ENCODE measurements around the gene GNB1L. TPM values are rescaled to one million over a fixed set of nuclear protein-coding genes. Genes with fewer than 3 reads are reported as not detected.
A peak's percentile ranks its signal among the peaks of the same experiment; 100 is the strongest.

The GNB1L gene
- total RNA-seq, 1 donor: 4.0 TPM

GRCh38 chr22:19892257-19892879, 37.7 kb upstream of the GNB1L start:
- TF ChIP-seq CTCF (IDR thresholded peaks at IDR 0.05; ENCODE audit: extremely low read depth, low read depth, low read length): no peak
- Histone ChIP-seq H3K4me1 (ENCODE audit: insufficient read depth, low read length) (peaks cover 22% of the 10 kb centered on the region), H4K20me1 (ENCODE audit: insufficient read depth, low read length) (no peaks in the 10 kb centered on the region), H3K9me3 (ENCODE audit: low read depth, low read length) (no peaks in the 10 kb centered on the region), H3K4me3 (ENCODE audit: insufficient read depth, low read length) (no peak overlapping the region), H2AFZ (ENCODE audit: low read length) (no peak overlapping the region), H3K27ac (ENCODE audit: low read depth, low read length) (peak overlapping the region; percentile 77), H3K4me2 (ENCODE audit: insufficient read depth, low read length) (no peak overlapping the region), H3K79me2 (ENCODE audit: insufficient read depth, low read length) (no peaks in the 10 kb centered on the region), H3K36me3 (ENCODE audit: insufficient read depth, low read length) (peaks cover 5% of the 10 kb centered on the region), H3K27me3 (ENCODE audit: insufficient read depth, low read length) (no peaks in the 10 kb centered on the region)
- DNase-seq (ENCODE audit: insufficient read length, low spot score, missing footprints): no peak

- Histone ChIP-seq H3K9me3 (ENCODE audit: low read depth, low read length) (no peaks in the 10 kb centered on the region), H2AFZ (ENCODE audit: low read length) (no peak overlapping the region), H3K36me3 (ENCODE audit: insufficient read depth, low read length) (peaks cover 5% of the 10 kb centered on the region), H3K4me3 (ENCODE audit: insufficient read depth, low read length) (peak overlapping the region; percentile 16), H3K4me1 (ENCODE audit: insufficient read depth, low read length) (peaks cover 29% of the 10 kb centered on the region), H3K79me2 (ENCODE audit: insufficient read depth, low read length) (no peaks in the 10 kb centered on the region), H3K27me3 (ENCODE audit: insufficient read depth, low read length) (no peaks in the 10 kb centered on the region), H3K27ac (ENCODE audit: low read depth, low read length) (peak overlapping the region; percentile 77), H4K20me1 (ENCODE audit: insufficient read depth, low read length) (no peaks in the 10 kb centered on the region), H3K4me2 (ENCODE audit: insufficient read depth, low read length) (peak overlapping the region; percentile 0)
- no peak for TF ChIP-seq CTCF (IDR thresholded peaks at IDR 0.05; ENCODE audit: extremely low read depth, low read depth, low read length)
- peak; percentile 96 for DNase-seq (ENCODE audit: insufficient read length, low spot score, missing footprints)
Measured at GRCh38 chr22:19891317-19892256, 36.9 kb upstream of the GNB1L start.

GRCh38 chr22:19890502-19891316, 36.0 kb upstream of the GNB1L start:
- Histone ChIP-seq H3K4me3 (ENCODE audit: insufficient read depth, low read length) (no peak overlapping the region), H3K27ac (ENCODE audit: low read depth, low read length) (peak overlapping the region; percentile 56), H4K20me1 (ENCODE audit: insufficient read depth, low read length) (no peaks in the 10 kb centered on the region), H2AFZ (ENCODE audit: low read length) (no peak overlapping the region), H3K4me2 (ENCODE audit: insufficient read depth, low read length) (no peak overlapping the region), H3K79me2 (ENCODE audit: insufficient read depth, low read length) (no peaks in the 10 kb centered on the region), H3K27me3 (ENCODE audit: insufficient read depth, low read length) (no peaks in the 10 kb centered on the region), H3K9me3 (ENCODE audit: low read depth, low read length) (no peaks in the 10 kb centered on the region), H3K36me3 (ENCODE audit: insufficient read depth, low read length) (peaks cover 5% of the 10 kb centered on the region), H3K4me1 (ENCODE audit: insufficient read depth, low read length) (peaks cover 30% of the 10 kb centered on the region)
- DNase-seq (ENCODE audit: insufficient read length, low spot score, missing footprints): no peak
- TF ChIP-seq CTCF (IDR thresholded peaks at IDR 0.05; ENCODE audit: extremely low read depth, low read depth, low read length): no peak
